Measurements from ENCODE around the gene RHBDF2.

Gene RHBDF2

GRCh38 chr17:76501018-76501826 is at the start of gene RHBDF2:
Gene RHBDF2, minus strand, starts transcription at chr17:76501423. Its CDS starts 19,899 bp downstream, at chr17:76481524.
- no peak for DNase-seq

GRCh38 chr17:76549539-76549938 is 48.3 kb upstream of the RHBDF2 start:
- no peak for DNase-seq

GRCh38 chr17:76549215-76549518 is 47.9 kb upstream of the RHBDF2 start:
- DNase-seq = no peak

GRCh38 chr17:76548378-76549214 is 47.4 kb upstream of the RHBDF2 start:
- no peak for DNase-seq

GRCh38 chr17:76547642-76548202 is 46.5 kb upstream of the RHBDF2 start:
- no peak for DNase-seq

GRCh38 chr17:76547183-76547641 is 46.0 kb upstream of the RHBDF2 start:
- no peak for DNase-seq

GRCh38 chr17:76546556-76547182 is 45.4 kb upstream of the RHBDF2 start:
- no peak for DNase-seq

GRCh38 chr17:76545918-76546555 is 44.8 kb upstream of the RHBDF2 start:
- DNase-seq = no peak

GRCh38 chr17:76544546-76545365 is 43.5 kb upstream of the RHBDF2 start:
- DNase-seq = no peak

GRCh38 chr17:76543826-76544545 is 42.8 kb upstream of the RHBDF2 start:
- DNase-seq = no peak

- no peak for DNase-seq
These were observed 42.2 kb upstream of the RHBDF2 start for GRCh38 chr17:76543482-76543825.

GRCh38 chr17:76542984-76543383 is 41.8 kb upstream of the RHBDF2 start:
- no peak for DNase-seq

- no peak for DNase-seq
These were observed 41.3 kb upstream of the RHBDF2 start for GRCh38 chr17:76542566-76542971.

GRCh38 chr17:76541739-76542454 is 40.7 kb upstream of the RHBDF2 start:
- peak; percentile 24 to 80 for DNase-seq

GRCh38 chr17:76540381-76541300 is 39.4 kb upstream of the RHBDF2 start:
- peak; percentile 91 to 94 for DNase-seq

GRCh38 chr17:76539631-76540271 is 38.5 kb upstream of the RHBDF2 start, which contains the start of gene PRCD:
Gene PRCD, plus strand, starts transcription at chr17:76540044. Its CDS starts 98 bp downstream, at chr17:76540142.
- DNase-seq = no peak

GRCh38 chr17:76538941-76539570 is 37.8 kb upstream of the RHBDF2 start:
- no peak for DNase-seq

- DNase-seq = no peak
These were observed 37.2 kb upstream of the RHBDF2 start for GRCh38 chr17:76538281-76538931.
